Mucosa of descending colon (tissue), 3 donors: ENCODE results near the gene GGTLC1. TPM values are rescaled to one million over a fixed set of nuclear protein-coding genes. Genes with fewer than 3 reads are reported as not detected.
"Not testable (repeated sequence)": the region's sequence is repeated elsewhere in the genome, so short reads cannot be mapped to it uniquely, and the experiment has no call there.

Source experiments
- ATAC-seq: fragments of 200-7000 bp; cut with Tn5 transposase; one replicate; pipeline ENCODE4 v1.9.1; 2020; ENCODE audit warnings: mild to moderate bottlenecking, moderate library complexity
- DNase-seq, 3 donors: peaks; one replicate each; pipeline ENCODE4 v3.0.0-alpha.2; 2020
- H3K36me3 ChIP-seq: fragments of 200-600 bp; one replicate; pipeline ENCODE4 v1.8.0; 2021; ENCODE audit warnings: low read depth, mild to moderate bottlenecking
- H3K4me1 ChIP-seq: fragments of 200-600 bp; one replicate; pipeline ENCODE4 v1.8.0; 2021; ENCODE audit warnings: low read depth, mild to moderate bottlenecking
- H3K4me3 ChIP-seq: fragments of 200-600 bp; one replicate; pipeline ENCODE4 v1.8.0; 2021; ENCODE audit warnings: mild to moderate bottlenecking
- H3K9me3 ChIP-seq: fragments of 200-600 bp; one replicate; pipeline ENCODE4 v1.8.0; 2021; ENCODE audit warnings: mild to moderate bottlenecking
- CTCF ChIP-seq: fragments of 200-600 bp; IDR thresholded peaks from one replicate; pipeline ENCODE4 v1.8.0; 2022; ENCODE audit warnings: antibody characterized with exemption, mild to moderate bottlenecking
- intact Hi-C, 2 donors: fragments of 100-400 bp; cut with DNase I in 1 of 2; cut with micrococcal nuclease in 1 of 2; formaldehyde crosslinking; loops; one replicate each; pipeline versions ENCODE4 v1.11.0 to v1.11.1; 2022; cut with DNase I, micrococcal nuclease
- total RNA-seq, 3 donors: library from RNA; stranded (reverse); fragmentation: NEBNext Ultra II Directional in 2 of 3; extraction: Animal tissue kit (Norgen Biotek cat#: 25700) in 2 of 3; gene quantifications; one replicate each; pipeline versions ENCODE4 v1.2.1 to v1.2.4, GENCODE V29; 2021 to 2023
- donor health status: DM: no; HTN: no; CAD: no; lungs with moderate emphysema.
- donor health status: DM: no; HTN: no; CAD: no.
- donor health status: DM: no; HTN: yes; CAD: no.

Gene GGTLC1
- total RNA-seq, 3 donors from 2014 or later = 0.32 TPM; not detected in 2

GRCh38 chr20:24001712-24002405, 13.3 kb upstream of the GGTLC1 start:
- no peaks in the 10 kb centered on the region for H3K4me1 ChIP-seq
- no peaks in the 10 kb centered on the region for H3K36me3 ChIP-seq
- no peak overlapping the region for H3K4me3 ChIP-seq
- intact Hi-C loops = no loop called here
- ATAC-seq = no peak
- no peaks in the 10 kb centered on the region for H3K9me3 ChIP-seq
- DNase-seq = no peak
- TF ChIP-seq CTCF = no peak

GRCh38 chr20:23998844-23999243, 10.3 kb upstream of the GGTLC1 start:
- no peak for TF ChIP-seq CTCF
- Histone ChIP-seq H3K4me3 (no peak overlapping the region), H3K4me1 (no peaks in the 10 kb centered on the region), H3K36me3 (no peaks in the 10 kb centered on the region), H3K9me3 (no peaks in the 10 kb centered on the region)
- intact Hi-C loops = no loop called here
- ATAC-seq (no peak), DNase-seq (no peak)

GRCh38 chr20:23998392-23998791, 9.8 kb upstream of the GGTLC1 start:
- Histone ChIP-seq H3K4me1 (no peaks in the 10 kb centered on the region), H3K9me3 (no peaks in the 10 kb centered on the region), H3K4me3 (no peak overlapping the region), H3K36me3 (no peaks in the 10 kb centered on the region)
- intact Hi-C loops = no loop called here
- DNase-seq (no peak), ATAC-seq (no peak)
- no peak for TF ChIP-seq CTCF

DNA sequence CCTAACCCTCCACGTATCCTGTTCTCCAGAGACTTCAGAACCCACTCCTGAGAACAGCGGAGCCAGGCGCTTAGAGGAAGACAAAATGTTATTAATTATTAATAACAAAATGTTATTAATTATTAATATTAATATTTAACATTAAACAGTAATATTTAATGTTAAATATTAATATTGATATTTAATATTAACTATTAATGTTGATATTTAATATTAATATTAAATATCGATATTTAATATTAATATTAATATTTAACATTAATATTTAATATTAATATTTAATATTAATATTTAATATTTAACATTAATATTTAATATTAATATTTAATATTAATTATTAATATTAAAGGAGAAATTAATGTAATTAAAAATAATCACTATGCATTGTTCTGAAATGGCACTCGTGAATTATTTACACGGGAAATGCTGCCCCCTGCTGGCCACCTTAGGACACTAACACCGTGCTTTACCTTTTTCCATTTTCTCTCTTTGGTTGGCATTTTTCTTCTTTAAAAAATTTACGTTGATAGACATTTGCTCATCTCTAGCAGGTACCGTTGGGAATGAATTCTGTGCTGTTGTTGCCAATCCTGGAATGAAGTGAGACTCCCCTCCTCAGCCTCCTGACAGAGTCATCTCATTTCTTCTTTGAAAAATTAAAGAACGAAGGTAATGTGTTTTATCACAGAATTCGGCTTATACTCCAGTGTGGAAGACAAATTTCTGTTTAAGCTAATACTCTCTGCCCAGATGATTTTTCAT, 7.5 kb upstream of the GGTLC1 start:
- no peak overlapping the region for H3K4me3 ChIP-seq

GRCh38 chr20:23995291-23995690, 6.7 kb upstream of the GGTLC1 start:
- DNase-seq, ATAC-seq, H3K9me3 ChIP-seq, intact Hi-C loops, H3K36me3 ChIP-seq, H3K4me1 ChIP-seq, H3K4me3 ChIP-seq: not testable (repeated sequence)

More for the DNA sequence above, 7.5 kb upstream of the GGTLC1 start:
- H3K36me3 ChIP-seq = no peaks in the 10 kb centered on the region
- DNase-seq (peak in 2 of 3 donors; percentile 45 to 56), ATAC-seq (no peak)
- no peaks in the 10 kb centered on the region for H3K9me3 ChIP-seq
- intact Hi-C loops = no loop called here
- H3K4me1 ChIP-seq = no peaks in the 10 kb centered on the region
- peak; percentile 57 for TF ChIP-seq CTCF

GRCh38 chr20:23994001-23994633, 5.5 kb upstream of the GGTLC1 start:
- DNase-seq, H3K36me3 ChIP-seq, ATAC-seq, H3K4me1 ChIP-seq, H3K9me3 ChIP-seq, H3K4me3 ChIP-seq, intact Hi-C loops: not testable (repeated sequence)

DNA sequence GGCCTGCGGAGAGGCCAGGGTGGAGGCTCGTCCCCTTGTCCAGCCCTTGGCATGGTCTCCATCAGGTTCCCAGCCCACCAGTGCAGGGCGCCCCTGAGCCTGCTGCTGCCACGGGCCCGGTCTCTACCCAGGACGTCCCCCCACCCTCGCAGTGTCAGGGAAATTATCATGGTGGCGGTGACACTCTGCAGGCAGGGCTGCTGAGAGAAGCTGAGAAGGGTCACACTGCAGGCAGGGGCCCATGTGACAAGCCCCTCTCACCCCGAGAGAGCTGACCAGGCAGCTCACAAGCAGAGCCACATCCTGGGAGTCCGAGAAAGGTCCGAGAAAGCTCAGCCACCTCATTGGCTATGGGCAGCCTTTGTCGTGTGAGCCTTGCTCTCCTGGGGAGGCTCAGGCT, 4.9 kb upstream of the GGTLC1 start:
- H3K4me3 ChIP-seq, DNase-seq, H3K9me3 ChIP-seq, H3K4me1 ChIP-seq, H3K36me3 ChIP-seq, intact Hi-C loops, ATAC-seq: not testable (repeated sequence)

DNA sequence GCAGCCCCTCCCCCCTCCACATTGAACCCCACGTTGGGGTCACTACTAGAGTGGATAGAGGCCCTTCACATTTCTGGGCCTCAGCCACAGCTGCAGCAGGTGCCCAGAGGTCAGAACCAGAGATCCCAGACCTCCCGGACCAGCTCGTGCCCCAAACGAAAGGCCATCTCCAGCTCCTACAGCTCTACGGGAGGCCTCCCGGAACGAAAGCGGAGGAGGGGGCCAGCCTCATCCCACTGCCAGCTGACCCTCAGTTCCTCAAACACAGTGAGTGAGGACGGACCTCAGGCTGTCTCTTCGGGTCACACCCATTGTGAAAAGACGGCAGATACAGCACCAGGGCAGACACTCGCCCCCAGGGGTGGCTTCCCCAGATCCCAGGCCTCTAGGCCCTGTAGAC, 1.7 kb upstream of the GGTLC1 start:
- H3K4me3 ChIP-seq, H3K9me3 ChIP-seq, H3K4me1 ChIP-seq, intact Hi-C loops, ATAC-seq, DNase-seq, H3K36me3 ChIP-seq: not testable (repeated sequence)

GRCh38 chr20:23988966-23989365, 387 bp upstream of the GGTLC1 start:
- H3K9me3 ChIP-seq, H3K4me3 ChIP-seq, DNase-seq, H3K36me3 ChIP-seq, ATAC-seq, intact Hi-C loops, H3K4me1 ChIP-seq: not testable (repeated sequence)

GRCh38 chr20:23986716-23987115, 1.9 kb downstream of the GGTLC1 start:
- DNase-seq, H3K4me3 ChIP-seq, ATAC-seq: not testable (repeated sequence)

More at GRCh38 chr20:23986716-23987115, 1.9 kb downstream of the GGTLC1 start:
- intact Hi-C loops, H3K4me1 ChIP-seq, H3K9me3 ChIP-seq, H3K36me3 ChIP-seq: not testable (repeated sequence)
